Fibroblast of the aortic adventitia (primary cell): Measurements from ENCODE around the gene TTN. TPM values are rescaled to one million over a fixed set of nuclear protein-coding genes. Genes with fewer than 3 reads are reported as not detected.

Source experiments
- DNase-seq: peaks from one replicate; pipeline ENCODE4 v3.0.0-alpha.2; 2010; ENCODE audit warnings: low read depth
- H3K4me3 ChIP-seq: 2 replicates; pipeline ENCODE4 v1.5.1; 2011; ENCODE audit warnings: low read depth, mild to moderate bottlenecking, control low read depth, low read length, moderate library complexity
- total RNA-seq: library from RNA; depleted of rRNA; stranded (reverse); fragments of >200 nt; gene quantifications from 2 replicates; pipeline ENCODE4 v1.2.3, GENCODE V29; 2012; ENCODE audit warnings: low replicate concordance
- TF ChIP-seq, protein P1 (sequence below): IDR thresholded peaks from 2 replicates; pipeline ENCODE4 v1.5.1; 2011; ENCODE audit warnings: mild to moderate bottlenecking, low read length, control low read depth, inconsistent platforms; ENCODE audit not compliant: insufficient read depth

TTN gene
- total RNA-seq, 1 donor, result 5.5 TPM

DNA sequence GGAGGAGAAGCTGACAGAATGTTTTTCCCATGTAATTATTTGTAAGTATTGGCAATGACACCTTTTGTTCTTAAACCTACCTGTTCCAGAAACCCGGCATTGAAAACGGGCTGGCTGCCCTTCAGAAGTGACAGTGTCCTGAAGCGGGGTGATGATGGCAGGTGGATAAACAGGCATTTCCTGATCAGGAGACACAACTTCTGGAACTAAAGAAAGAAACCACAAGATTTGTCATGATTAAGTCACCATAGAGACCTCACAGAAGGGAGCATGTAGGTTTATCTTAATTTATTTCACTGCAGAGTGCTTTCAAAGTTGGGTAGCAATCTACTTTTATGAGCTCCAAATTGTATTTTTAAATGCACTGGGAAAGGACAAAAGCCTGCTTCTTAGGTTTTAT lies 43.1 kb downstream of the TTN start:
- no peak for DNase-seq
- no peak overlapping the region for H3K4me3 ChIP-seq
- TF ChIP-seq, protein P1, sequence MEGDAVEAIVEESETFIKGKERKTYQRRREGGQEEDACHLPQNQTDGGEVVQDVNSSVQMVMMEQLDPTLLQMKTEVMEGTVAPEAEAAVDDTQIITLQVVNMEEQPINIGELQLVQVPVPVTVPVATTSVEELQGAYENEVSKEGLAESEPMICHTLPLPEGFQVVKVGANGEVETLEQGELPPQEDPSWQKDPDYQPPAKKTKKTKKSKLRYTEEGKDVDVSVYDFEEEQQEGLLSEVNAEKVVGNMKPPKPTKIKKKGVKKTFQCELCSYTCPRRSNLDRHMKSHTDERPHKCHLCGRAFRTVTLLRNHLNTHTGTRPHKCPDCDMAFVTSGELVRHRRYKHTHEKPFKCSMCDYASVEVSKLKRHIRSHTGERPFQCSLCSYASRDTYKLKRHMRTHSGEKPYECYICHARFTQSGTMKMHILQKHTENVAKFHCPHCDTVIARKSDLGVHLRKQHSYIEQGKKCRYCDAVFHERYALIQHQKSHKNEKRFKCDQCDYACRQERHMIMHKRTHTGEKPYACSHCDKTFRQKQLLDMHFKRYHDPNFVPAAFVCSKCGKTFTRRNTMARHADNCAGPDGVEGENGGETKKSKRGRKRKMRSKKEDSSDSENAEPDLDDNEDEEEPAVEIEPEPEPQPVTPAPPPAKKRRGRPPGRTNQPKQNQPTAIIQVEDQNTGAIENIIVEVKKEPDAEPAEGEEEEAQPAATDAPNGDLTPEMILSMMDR, result no peak

DNA sequence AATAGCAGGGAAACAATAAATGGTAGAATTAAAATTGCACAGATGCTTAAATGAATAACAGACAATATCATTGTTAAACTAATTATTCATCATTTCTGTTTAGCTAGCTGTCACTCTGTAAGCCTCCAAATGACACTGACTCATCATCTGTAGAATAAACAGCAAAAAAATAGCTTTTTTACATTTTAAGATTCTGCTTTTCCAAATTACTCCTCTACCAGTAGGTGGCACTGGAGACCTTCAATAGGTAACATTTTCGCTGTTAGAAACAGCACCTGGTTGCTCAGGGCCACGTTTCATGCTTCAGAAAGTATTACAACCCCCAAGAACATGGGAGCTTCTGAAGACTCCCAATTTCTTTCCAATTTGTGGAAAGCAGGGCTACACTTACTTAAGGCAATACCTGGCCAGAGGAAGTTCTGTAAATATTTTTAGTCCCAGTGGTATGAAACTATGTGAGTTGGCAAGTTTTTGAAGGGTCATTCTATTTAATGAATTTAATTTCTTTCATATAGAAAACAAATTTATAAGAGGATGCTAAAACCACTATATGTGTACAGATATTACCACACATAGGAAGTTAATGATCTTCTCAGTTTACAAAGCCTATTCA lies 45.4 kb downstream of the TTN start:
- peak; percentile 72 for DNase-seq
- TF ChIP-seq, protein P1, result peak; percentile 72
- H3K4me3 ChIP-seq, result no peak overlapping the region

DNA sequence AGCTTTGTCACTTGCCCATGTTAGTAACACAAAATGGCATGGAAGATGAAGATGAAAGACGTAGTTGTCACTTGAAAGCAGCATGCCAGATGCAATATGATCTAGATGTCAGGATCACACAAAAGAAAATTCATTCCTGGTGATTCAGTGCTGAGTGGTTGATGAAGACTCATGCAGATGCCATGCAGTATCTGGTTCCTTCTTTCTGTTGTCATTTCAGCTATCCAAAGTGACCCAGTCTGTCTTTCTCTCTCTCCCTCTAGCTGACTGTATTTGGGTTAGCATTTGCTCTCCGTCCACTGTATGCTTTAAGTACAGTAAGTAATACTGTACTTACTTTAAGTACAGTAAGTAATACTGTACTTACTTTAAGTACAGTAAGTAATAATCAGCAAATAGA lies 50.4 kb downstream of the TTN start:
- TF ChIP-seq, protein P1, result no peak
- no peak overlapping the region for H3K4me3 ChIP-seq
- DNase-seq, result peak; percentile 30

DNA sequence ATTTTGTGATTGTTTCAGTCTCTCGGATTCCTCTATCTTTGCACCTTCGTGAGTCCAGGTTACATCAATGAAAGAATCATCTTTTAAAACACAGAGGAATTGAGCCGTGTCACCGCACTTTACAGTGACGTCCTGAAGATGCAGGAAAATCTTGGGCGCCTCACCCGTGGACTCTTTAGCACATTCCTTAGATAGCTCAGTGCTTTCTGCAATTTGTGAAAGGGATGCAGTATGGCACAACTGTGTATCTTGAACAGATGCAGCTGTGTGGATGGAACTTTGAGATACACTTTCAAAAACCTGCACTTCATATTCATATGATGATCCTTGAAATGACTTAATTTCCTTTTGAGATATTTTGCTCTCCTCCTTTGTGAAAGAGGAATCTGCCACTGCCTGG lies 50.9 kb downstream of the TTN start:
- no peak overlapping the region for H3K4me3 ChIP-seq
- DNase-seq, result peak; percentile 19
- TF ChIP-seq, protein P1, result no peak

DNA sequence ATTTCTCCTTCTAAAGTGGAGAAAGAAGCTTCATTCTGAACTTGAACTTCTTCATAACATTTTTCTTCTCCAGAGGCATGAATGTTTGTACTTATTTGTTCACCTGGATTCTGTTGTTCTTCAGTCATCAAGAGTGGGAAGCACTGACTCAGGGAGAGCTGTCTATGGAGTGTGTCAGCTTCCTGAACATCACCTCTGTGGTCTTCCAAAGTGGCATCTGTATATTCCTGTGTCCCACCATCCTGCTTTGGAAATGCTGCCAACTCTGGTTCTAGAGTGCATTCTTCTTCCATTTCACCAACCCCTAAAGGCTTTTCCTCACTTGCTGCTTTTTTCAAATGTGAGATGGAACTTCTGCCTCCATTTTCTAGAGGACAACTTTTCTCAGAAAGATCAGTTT lies 59.5 kb downstream of the TTN start:
- H3K4me3 ChIP-seq, result no peak overlapping the region
- no peak for DNase-seq
- TF ChIP-seq, protein P1, result no peak

DNA sequence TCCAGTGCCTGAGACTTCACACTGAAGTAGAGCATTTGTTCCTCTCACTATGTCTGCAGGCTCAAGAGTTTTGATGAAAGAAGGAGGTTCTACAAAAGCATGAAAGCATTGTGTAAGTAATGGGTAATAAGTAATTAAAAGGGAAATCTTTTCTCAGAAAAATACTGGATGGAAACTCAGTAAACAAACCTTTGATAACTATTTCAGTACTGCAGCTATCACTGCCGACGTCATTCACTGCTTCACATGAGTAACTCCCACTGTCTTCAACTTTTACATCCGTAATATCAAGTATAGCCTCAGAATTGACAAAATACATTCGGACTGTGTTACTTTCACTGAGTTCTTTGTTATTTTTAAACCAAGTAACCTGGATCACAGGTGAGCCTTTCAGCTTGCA lies 72.7 kb downstream of the TTN start:
- no peak overlapping the region for H3K4me3 ChIP-seq
- no peak for DNase-seq
- TF ChIP-seq, protein P1, result no peak

DNA sequence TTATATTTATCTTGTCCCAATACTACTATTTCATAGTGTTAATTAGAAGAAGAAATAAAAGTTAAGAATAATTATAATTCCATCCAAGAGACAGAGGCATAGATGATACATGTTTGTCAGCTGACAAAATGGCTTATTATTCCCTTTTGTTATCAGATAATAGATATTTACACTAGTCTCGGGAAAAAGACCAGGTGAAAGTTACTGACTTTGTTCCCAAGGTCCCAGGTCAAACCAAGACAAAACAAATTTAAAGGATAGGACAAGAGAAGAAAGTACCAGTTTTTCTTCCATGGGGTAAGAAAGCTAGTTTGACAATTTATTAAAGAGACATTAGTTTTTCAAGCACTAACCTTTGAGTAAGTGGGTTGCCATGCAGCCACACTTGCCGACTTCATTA lies 73.2 kb downstream of the TTN start:
- H3K4me3 ChIP-seq, result no peak overlapping the region
- TF ChIP-seq, protein P1, result no peak
- DNase-seq, result no peak
